ENCODE data around the gene MLIP.

DNA sequence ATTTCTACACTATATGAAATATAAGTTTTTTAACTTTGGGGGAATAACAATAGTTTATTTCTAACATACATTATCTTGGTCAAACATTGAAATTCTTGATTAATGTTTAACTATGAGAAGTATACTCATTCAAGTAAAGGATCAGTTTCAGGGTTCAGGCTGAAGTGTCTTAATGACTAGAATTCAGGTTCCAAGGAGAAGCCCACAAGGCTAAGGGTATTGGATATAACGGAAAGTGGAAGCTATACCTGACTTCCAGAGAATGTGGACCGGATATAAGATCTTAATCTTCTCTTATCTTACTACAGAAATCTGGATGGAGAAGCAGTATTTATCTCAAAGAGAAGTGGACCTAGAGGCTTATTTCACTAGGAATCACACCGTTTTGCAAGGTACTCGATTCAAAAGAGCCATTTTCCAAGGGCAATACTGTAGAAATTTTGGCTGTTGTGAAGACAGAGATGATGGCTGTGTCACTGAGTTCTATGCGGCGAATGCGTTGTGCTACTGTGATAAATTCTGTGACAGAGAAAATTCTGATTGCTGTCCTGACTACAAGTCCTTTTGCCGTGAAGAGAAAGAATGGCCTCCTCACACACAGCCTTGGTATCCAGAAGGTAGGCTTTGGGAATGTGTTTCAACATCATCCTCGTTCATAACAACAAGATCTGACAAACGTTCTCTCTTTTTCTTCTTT, 197.2 kb downstream of the MLIP start, which contains the start of gene TINAG:
- TF ChIP-seq, protein P1, sequence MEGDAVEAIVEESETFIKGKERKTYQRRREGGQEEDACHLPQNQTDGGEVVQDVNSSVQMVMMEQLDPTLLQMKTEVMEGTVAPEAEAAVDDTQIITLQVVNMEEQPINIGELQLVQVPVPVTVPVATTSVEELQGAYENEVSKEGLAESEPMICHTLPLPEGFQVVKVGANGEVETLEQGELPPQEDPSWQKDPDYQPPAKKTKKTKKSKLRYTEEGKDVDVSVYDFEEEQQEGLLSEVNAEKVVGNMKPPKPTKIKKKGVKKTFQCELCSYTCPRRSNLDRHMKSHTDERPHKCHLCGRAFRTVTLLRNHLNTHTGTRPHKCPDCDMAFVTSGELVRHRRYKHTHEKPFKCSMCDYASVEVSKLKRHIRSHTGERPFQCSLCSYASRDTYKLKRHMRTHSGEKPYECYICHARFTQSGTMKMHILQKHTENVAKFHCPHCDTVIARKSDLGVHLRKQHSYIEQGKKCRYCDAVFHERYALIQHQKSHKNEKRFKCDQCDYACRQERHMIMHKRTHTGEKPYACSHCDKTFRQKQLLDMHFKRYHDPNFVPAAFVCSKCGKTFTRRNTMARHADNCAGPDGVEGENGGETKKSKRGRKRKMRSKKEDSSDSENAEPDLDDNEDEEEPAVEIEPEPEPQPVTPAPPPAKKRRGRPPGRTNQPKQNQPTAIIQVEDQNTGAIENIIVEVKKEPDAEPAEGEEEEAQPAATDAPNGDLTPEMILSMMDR (IDR thresholded peaks at IDR 0.05), result no peak
- no peak for TF ChIP-seq ZFX (IDR thresholded peaks at IDR 0.05; ENCODE audit: borderline replicate concordance)

Measured in 22Rv1 (cell line).